ENCODE measurements around the gene ILRUN. TPM values are rescaled to one million over a fixed set of nuclear protein-coding genes. Genes with fewer than 3 reads are reported as not detected.

Gene ILRUN
- total and polyA plus RNA-seq, 9 of the 15 experiments (the other 6 are each of a cell fraction or from before 2014, with no cell fraction given): 24.9 to 78.9 (median 53.4) TPM

DNA sequence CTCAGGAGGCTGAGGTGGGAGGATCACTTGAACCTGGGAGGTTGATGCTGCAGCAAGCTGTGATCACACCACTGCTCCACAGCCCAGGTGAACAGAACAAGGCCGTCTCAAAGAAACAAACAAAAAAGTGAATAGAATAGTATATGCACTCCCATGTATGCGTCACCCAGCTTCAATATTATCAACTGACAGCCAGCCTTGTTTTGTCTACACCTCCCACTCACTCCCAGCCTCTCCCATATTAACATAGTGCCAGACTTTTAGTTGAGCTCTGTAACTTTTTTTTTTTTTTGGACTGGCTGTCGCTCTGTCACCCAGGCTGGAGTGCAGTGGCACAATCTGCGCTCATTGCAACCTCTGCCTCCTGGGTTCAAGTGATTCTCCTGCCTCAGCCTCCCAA is 18.1 kb upstream of the ILRUN start (continued):
- TF ChIP-seq, protein P1, sequence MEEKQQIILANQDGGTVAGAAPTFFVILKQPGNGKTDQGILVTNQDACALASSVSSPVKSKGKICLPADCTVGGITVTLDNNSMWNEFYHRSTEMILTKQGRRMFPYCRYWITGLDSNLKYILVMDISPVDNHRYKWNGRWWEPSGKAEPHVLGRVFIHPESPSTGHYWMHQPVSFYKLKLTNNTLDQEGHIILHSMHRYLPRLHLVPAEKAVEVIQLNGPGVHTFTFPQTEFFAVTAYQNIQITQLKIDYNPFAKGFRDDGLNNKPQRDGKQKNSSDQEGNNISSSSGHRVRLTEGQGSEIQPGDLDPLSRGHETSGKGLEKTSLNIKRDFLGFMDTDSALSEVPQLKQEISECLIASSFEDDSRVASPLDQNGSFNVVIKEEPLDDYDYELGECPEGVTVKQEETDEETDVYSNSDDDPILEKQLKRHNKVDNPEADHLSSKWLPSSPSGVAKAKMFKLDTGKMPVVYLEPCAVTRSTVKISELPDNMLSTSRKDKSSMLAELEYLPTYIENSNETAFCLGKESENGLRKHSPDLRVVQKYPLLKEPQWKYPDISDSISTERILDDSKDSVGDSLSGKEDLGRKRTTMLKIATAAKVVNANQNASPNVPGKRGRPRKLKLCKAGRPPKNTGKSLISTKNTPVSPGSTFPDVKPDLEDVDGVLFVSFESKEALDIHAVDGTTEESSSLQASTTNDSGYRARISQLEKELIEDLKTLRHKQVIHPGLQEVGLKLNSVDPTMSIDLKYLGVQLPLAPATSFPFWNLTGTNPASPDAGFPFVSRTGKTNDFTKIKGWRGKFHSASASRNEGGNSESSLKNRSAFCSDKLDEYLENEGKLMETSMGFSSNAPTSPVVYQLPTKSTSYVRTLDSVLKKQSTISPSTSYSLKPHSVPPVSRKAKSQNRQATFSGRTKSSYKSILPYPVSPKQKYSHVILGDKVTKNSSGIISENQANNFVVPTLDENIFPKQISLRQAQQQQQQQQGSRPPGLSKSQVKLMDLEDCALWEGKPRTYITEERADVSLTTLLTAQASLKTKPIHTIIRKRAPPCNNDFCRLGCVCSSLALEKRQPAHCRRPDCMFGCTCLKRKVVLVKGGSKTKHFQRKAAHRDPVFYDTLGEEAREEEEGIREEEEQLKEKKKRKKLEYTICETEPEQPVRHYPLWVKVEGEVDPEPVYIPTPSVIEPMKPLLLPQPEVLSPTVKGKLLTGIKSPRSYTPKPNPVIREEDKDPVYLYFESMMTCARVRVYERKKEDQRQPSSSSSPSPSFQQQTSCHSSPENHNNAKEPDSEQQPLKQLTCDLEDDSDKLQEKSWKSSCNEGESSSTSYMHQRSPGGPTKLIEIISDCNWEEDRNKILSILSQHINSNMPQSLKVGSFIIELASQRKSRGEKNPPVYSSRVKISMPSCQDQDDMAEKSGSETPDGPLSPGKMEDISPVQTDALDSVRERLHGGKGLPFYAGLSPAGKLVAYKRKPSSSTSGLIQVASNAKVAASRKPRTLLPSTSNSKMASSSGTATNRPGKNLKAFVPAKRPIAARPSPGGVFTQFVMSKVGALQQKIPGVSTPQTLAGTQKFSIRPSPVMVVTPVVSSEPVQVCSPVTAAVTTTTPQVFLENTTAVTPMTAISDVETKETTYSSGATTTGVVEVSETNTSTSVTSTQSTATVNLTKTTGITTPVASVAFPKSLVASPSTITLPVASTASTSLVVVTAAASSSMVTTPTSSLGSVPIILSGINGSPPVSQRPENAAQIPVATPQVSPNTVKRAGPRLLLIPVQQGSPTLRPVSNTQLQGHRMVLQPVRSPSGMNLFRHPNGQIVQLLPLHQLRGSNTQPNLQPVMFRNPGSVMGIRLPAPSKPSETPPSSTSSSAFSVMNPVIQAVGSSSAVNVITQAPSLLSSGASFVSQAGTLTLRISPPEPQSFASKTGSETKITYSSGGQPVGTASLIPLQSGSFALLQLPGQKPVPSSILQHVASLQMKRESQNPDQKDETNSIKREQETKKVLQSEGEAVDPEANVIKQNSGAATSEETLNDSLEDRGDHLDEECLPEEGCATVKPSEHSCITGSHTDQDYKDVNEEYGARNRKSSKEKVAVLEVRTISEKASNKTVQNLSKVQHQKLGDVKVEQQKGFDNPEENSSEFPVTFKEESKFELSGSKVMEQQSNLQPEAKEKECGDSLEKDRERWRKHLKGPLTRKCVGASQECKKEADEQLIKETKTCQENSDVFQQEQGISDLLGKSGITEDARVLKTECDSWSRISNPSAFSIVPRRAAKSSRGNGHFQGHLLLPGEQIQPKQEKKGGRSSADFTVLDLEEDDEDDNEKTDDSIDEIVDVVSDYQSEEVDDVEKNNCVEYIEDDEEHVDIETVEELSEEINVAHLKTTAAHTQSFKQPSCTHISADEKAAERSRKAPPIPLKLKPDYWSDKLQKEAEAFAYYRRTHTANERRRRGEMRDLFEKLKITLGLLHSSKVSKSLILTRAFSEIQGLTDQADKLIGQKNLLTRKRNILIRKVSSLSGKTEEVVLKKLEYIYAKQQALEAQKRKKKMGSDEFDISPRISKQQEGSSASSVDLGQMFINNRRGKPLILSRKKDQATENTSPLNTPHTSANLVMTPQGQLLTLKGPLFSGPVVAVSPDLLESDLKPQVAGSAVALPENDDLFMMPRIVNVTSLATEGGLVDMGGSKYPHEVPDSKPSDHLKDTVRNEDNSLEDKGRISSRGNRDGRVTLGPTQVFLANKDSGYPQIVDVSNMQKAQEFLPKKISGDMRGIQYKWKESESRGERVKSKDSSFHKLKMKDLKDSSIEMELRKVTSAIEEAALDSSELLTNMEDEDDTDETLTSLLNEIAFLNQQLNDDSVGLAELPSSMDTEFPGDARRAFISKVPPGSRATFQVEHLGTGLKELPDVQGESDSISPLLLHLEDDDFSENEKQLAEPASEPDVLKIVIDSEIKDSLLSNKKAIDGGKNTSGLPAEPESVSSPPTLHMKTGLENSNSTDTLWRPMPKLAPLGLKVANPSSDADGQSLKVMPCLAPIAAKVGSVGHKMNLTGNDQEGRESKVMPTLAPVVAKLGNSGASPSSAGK (IDR thresholded peaks at IDR 0.05): no peak
- TF ChIP-seq ZNF282 (CRISPR knock-in tag; IDR thresholded peaks at IDR 0.05): no peak
- TF ChIP-seq PRMT5 (CRISPR knock-in tag; IDR thresholded peaks at IDR 0.05): no peak
- TF ChIP-seq SMAD2 (IDR thresholded peaks at IDR 0.05; ENCODE audit: low read depth, low read length): no peak
- TF ChIP-seq, protein P2, sequence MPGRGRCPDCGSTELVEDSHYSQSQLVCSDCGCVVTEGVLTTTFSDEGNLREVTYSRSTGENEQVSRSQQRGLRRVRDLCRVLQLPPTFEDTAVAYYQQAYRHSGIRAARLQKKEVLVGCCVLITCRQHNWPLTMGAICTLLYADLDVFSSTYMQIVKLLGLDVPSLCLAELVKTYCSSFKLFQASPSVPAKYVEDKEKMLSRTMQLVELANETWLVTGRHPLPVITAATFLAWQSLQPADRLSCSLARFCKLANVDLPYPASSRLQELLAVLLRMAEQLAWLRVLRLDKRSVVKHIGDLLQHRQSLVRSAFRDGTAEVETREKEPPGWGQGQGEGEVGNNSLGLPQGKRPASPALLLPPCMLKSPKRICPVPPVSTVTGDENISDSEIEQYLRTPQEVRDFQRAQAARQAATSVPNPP (IDR thresholded peaks at IDR 0.05; ENCODE audit: borderline replicate concordance, insufficient read depth, insufficient read length): no peak
- TF ChIP-seq PCBP1 (IDR thresholded peaks at IDR 0.05; ENCODE audit: low read depth, low read length, poor library complexity, severe bottlenecking): no peak
- TF ChIP-seq CBFA2T2 (conservative IDR thresholded peaks at IDR 0.05): peak; percentile 70
- TF ChIP-seq MEF2A (IDR thresholded peaks at IDR 0.05; ENCODE audit: control insufficient read depth, low read depth, low read length): no peak
- TF ChIP-seq, protein P3, sequence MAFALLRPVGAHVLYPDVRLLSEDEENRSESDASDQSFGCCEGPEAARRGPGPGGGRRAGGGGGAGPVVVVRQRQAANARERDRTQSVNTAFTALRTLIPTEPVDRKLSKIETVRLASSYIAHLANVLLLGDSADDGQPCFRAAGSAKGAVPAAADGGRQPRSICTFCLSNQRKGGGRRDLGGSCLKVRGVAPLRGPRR (CRISPR knock-in tag; IDR thresholded peaks at IDR 0.05): no peak
- TF ChIP-seq ETS2 (tag; IDR thresholded peaks at IDR 0.05; ENCODE audit: borderline replicate concordance, poor library complexity, severe bottlenecking): no peak
- no peak for TF ChIP-seq CBFB (CRISPR knock-in tag; IDR thresholded peaks at IDR 0.05)
- TF ChIP-seq, protein P4, sequence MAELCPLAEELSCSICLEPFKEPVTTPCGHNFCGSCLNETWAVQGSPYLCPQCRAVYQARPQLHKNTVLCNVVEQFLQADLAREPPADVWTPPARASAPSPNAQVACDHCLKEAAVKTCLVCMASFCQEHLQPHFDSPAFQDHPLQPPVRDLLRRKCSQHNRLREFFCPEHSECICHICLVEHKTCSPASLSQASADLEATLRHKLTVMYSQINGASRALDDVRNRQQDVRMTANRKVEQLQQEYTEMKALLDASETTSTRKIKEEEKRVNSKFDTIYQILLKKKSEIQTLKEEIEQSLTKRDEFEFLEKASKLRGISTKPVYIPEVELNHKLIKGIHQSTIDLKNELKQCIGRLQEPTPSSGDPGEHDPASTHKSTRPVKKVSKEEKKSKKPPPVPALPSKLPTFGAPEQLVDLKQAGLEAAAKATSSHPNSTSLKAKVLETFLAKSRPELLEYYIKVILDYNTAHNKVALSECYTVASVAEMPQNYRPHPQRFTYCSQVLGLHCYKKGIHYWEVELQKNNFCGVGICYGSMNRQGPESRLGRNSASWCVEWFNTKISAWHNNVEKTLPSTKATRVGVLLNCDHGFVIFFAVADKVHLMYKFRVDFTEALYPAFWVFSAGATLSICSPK (IDR thresholded peaks at IDR 0.05; ENCODE audit: borderline replicate concordance): no peak
- 0 out of 2 replicates have a peak, but pooled peaks have one; percentile 21 for TF ChIP-seq GABPB1 (CRISPR knock-in tag; IDR thresholded peaks at IDR 0.05)

All from K562 (cell line).